ENCODE data around the gene GRP. TPM values are rescaled to one million over a fixed set of nuclear protein-coding genes. Genes with fewer than 3 reads are reported as not detected.
A peak's percentile ranks its signal among the peaks of the same experiment; 100 is the strongest.

The GRP gene
- total RNA-seq (2013; cell fraction: nucleolus; rRNA removed): not detected in 2 replicates
- total RNA-seq (2014; rRNA removed): not detected in 2 replicates
- not detected in 2 replicates for total RNA-seq (2014; rRNA removed; fragmentation: Illumina TruSeq; extraction: Trizol)
- not detected in 2 replicates for total RNA-seq (2021)
- polyA plus RNA-seq (2011; ENCODE audit: low read depth): not detected
- polyA plus RNA-seq (2011; rRNA removed): not detected in 2 replicates
- not detected in 2 replicates for polyA plus RNA-seq (2011; cell fraction: cytosol; rRNA removed)
- polyA plus RNA-seq (2011; cell fraction: nucleus; rRNA removed): not detected in 2 replicates
- polyA plus RNA-seq (2012): not detected in 2 replicates
- polyA plus RNA-seq (2014; fragmentation: Illumina TruSeq; extraction: Trizol): not detected in 2 replicates
- not detected for polyA plus RNA-seq (2014; fragmentation: Nextera tagmentation; extraction: Ambion mirVana)
- polyA plus RNA-seq (2014; rRNA removed): not detected in 2 replicates
- not detected for polyA plus RNA-seq (2016; fragmentation: Nextera tagmentation; extraction: Ambion mirVana)
- not detected in 2 replicates for polyA minus RNA-seq (2011; rRNA and poly(A)+ RNA removed)
- polyA minus RNA-seq (2011; cell fraction: cytosol; rRNA and poly(A)+ RNA removed): not detected in 2 replicates
- not detected in 2 replicates for polyA minus RNA-seq (2011; cell fraction: nucleus; rRNA and poly(A)+ RNA removed)
- not detected for Bru-seq, nascent RNA
- percentile 17 among the genes with signal in this experiment for BruChase-seq, experiment 1, labeled RNA remaining after a 6-hour chase
- BruChase-seq, experiment 2, labeled RNA remaining after a 2-hour chase: percentile 24 among the genes with signal in this experiment
- long read RNA-seq, experiment 1: 0 reads
- long read RNA-seq, experiment 2: 0 reads

DNA sequence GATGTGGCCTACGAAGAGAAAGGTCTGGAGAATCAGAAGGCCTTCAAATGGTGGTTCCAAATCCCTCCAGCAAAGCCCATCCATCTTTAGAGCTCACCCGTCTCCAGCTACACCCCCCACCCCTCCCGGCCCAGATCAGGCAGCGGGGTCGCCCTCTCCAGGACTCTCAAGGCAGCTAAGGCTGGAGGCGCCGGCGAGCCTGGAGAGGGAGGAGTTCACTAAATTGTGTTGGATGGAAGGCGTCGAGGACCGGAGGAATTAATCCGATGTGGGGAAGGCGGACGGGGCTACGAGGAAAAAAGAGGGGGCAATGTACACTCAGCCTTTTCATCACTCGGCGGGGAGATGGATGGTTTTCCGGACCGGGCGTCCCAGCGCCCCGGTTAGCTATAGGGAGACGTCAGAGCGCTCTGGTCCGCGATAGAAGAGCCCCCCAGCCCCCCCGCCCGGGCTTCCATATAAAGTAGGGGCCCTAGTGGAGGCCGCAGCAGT, at the start of gene GRP:
Gene GRP, plus strand, starts transcription at position 487 of the 492 bp plus-strand sequence. CDS start 108 bp downstream, outside the sequence.
- POLR2A ChIA-PET: no interaction called here
- H3K9me3 ChIP-seq (replicated peaks; ENCODE audit: control insufficient read depth, insufficient read depth, low read length): no peaks in the 10 kb centered on the region
- no TSS peak for BruUV-seq (replicated peaks)
- FAIRE-seq: no peak
- H3K27me3 ChIP-seq (replicated peaks in 1 of 2; ENCODE audit: control insufficient read depth in 2 of 2, insufficient read depth in 2 of 2, low read length in 1 of 2): peaks cover 2 to 17% of the 10 kb centered on the region in 2 experiments; a peak in 2 of 4 replicates
- H3K79me2 ChIP-seq (ENCODE audit: control insufficient read depth, insufficient read depth, low read length): no peaks in the 10 kb centered on the region
- H3K4me1 ChIP-seq (ENCODE audit: control insufficient read depth, insufficient read depth, low read length): no peaks in the 10 kb centered on the region
- SMC1A ChIA-PET (ENCODE audit: uncharacterized antibody, unreplicated experiment): no interaction called here
- 21% methylated on average over 22 of the region's 29 CpGs for WGBS (ENCODE audit: insufficient coverage, insufficient replicate concordance, low lambda C conversion rate, missing lambda C conversion rate)
- ATAC-seq: no peak
- no peaks in the 10 kb centered on the region for H3K36me3 ChIP-seq (ENCODE audit: control insufficient read depth in 2 of 2, insufficient read depth in 2 of 2, low read length in 1 of 2)
- no peak within 1 kb of the TSS for H3K9ac ChIP-seq (ENCODE audit: control insufficient read depth, insufficient read depth, low read length)
- no peak for DNase-seq (ENCODE audit: low read depth, low spot score)
- no peak within 1 kb of the TSS for H2AFZ ChIP-seq (ENCODE audit: control insufficient read depth, low read depth, low read length)
- H3K4me2 ChIP-seq (ENCODE audit: control insufficient read depth, insufficient read depth): no peak within 1 kb of the TSS
- TF ChIP-seq NFXL1 (IDR thresholded peaks at IDR 0.05; ENCODE audit: borderline replicate concordance) (no peak), RB1 (IDR thresholded peaks at IDR 0.05; ENCODE audit: borderline replicate concordance) (no peak), CREB1 (IDR thresholded peaks at IDR 0.05; ENCODE audit: low read depth) (no peak), ZNF207 (IDR thresholded peaks at IDR 0.05; ENCODE audit: borderline replicate concordance) (no peak), SREBF1 (IDR thresholded peaks at IDR 0.05; ENCODE audit: low read length) (no peak), MEF2B (IDR thresholded peaks at IDR 0.05; ENCODE audit: partially characterized antibody, poor library complexity, severe bottlenecking) (no peak)
- TF ChIP-seq, protein P1, sequence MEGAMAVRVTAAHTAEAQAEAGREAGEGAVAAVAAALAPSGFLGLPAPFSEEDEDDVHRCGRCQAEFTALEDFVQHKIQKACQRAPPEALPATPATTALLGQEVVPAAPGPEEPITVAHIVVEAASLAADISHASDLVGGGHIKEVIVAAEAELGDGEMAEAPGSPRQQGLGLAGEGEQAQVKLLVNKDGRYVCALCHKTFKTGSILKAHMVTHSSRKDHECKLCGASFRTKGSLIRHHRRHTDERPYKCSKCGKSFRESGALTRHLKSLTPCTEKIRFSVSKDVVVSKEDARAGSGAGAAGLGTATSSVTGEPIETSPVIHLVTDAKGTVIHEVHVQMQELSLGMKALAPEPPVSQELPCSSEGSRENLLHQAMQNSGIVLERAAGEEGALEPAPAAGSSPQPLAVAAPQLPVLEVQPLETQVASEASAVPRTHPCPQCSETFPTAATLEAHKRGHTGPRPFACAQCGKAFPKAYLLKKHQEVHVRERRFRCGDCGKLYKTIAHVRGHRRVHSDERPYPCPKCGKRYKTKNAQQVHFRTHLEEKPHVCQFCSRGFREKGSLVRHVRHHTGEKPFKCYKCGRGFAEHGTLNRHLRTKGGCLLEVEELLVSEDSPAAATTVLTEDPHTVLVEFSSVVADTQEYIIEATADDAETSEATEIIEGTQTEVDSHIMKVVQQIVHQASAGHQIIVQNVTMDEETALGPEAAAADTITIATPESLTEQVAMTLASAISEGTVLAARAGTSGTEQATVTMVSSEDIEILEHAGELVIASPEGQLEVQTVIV (IDR thresholded peaks at IDR 0.05; ENCODE audit: borderline replicate concordance, partially characterized antibody): no peak
- intact Hi-C loops (cut with micrococcal nuclease; ENCODE audit: unreplicated experiment): no loop called here
- no peaks in the 10 kb centered on the region for H4K20me1 ChIP-seq (ENCODE audit: control insufficient read depth, insufficient read depth)
- no peak within 1 kb of the TSS for H3K4me3 ChIP-seq
- no peak within 1 kb of the TSS for H3K27ac ChIP-seq (ENCODE audit: control insufficient read depth, insufficient read depth)
- RAD21 ChIA-PET (ENCODE audit: unreplicated experiment): interaction anchor here (0.6 kb wide), 1 partner anchor 44 kb away, joined by 4 read pairs; no protein-coding TSS in a partner anchor
- CTCF ChIA-PET: interaction anchor here (3.4 kb wide), 1 partner anchor 136 kb away, joined by 47 read pairs; no protein-coding TSS in a partner anchor
- in situ Hi-C loops (cut with MboI): loop anchor here (10.0 kb wide), 1 partner anchor 135 kb away; no protein-coding TSS in a partner anchor
